ENCODE results near the gene TXNL4B. TPM values are rescaled to one million over a fixed set of nuclear protein-coding genes. Genes with fewer than 3 reads are reported as not detected.

TXNL4B gene
- total and polyA plus RNA-seq, 9 of the 15 experiments (the other 6 are each of a cell fraction or from before 2014, with no cell fraction given): 11.9 to 38.0 (median 22.3) TPM

DNA sequence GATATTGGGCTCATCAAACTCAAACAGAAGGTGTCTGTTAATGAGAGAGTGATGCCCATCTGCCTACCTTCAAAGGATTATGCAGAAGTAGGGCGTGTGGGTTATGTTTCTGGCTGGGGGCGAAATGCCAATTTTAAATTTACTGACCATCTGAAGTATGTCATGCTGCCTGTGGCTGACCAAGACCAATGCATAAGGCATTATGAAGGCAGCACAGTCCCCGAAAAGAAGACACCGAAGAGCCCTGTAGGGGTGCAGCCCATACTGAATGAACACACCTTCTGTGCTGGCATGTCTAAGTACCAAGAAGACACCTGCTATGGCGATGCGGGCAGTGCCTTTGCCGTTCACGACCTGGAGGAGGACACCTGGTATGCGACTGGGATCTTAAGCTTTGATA lies 33.0 kb downstream of the TXNL4B start:
- Histone ChIP-seq H3K4me2 (ENCODE audit: insufficient read depth, low read length) (no peak overlapping the region), H3K27ac (ENCODE audit: extremely low read depth, low read depth, low read length) (no peak overlapping the region), H3K79me2 (ENCODE audit: control insufficient read depth, insufficient read depth, low read length) (no peaks in the 10 kb centered on the region), H2AFZ (ENCODE audit: low read depth, low read length) (no peak overlapping the region), H4K20me1 (replicated peaks; ENCODE audit: control insufficient read depth, insufficient read depth, low read length) (0 out of 2 replicates have a peak, but pooled peaks cover 4% of the 10 kb centered on the region), H3K4me3 (no peak overlapping the region), H3K4me1 (replicated peaks in 1 of 2; ENCODE audit: control insufficient read depth in 2 of 2, insufficient read depth in 2 of 2, low read length in 2 of 2) (no peaks in the 10 kb centered on the region), H3K27me3 (ENCODE audit: control insufficient read depth in 2 of 2, insufficient read depth in 2 of 2, low read length in 2 of 2) (peaks cover 20% of the 10 kb centered on the region in 2 experiments; a peak in 4 of 5 replicates), H3K9me1 (ENCODE audit: control insufficient read depth, insufficient read depth, low read length) (no peaks in the 10 kb centered on the region), H3K36me3 (ENCODE audit: control insufficient read depth, insufficient read depth, low read length) (no peaks in the 10 kb centered on the region), H3K9me3 (replicated peaks; ENCODE audit: control insufficient read depth, insufficient read depth, low read depth, low read length) (no peaks in the 10 kb centered on the region), H3K9ac (ENCODE audit: insufficient read depth in 1 of 2, low read depth in 2 of 2, low read length in 2 of 2) (no peak overlapping the region)
- ATAC-seq (no peak), FAIRE-seq (no peak), DNase-seq (ENCODE audit: extremely low read depth in 1 of 4, low spot score in 3 of 4) (no peak)
- ChIA-PET POLR2A (no interaction called here), CTCF (ENCODE audit: low intra/inter-chr PET ratio) (no interaction called here)
- intact Hi-C loops (cut with micrococcal nuclease): loop anchor here (10.0 kb wide), 1 partner anchor 94 kb away; no protein-coding TSS in a partner anchor
- BruUV-seq (replicated peaks): no TSS peak
- in situ Hi-C loops (cut with MboI): no loop called here
- WGBS (ENCODE audit: insufficient coverage, low coverage, missing lambda C conversion rate): 3% methylated on average over 9 of the region's 9 CpGs
- TF ChIP-seq, protein P1, sequence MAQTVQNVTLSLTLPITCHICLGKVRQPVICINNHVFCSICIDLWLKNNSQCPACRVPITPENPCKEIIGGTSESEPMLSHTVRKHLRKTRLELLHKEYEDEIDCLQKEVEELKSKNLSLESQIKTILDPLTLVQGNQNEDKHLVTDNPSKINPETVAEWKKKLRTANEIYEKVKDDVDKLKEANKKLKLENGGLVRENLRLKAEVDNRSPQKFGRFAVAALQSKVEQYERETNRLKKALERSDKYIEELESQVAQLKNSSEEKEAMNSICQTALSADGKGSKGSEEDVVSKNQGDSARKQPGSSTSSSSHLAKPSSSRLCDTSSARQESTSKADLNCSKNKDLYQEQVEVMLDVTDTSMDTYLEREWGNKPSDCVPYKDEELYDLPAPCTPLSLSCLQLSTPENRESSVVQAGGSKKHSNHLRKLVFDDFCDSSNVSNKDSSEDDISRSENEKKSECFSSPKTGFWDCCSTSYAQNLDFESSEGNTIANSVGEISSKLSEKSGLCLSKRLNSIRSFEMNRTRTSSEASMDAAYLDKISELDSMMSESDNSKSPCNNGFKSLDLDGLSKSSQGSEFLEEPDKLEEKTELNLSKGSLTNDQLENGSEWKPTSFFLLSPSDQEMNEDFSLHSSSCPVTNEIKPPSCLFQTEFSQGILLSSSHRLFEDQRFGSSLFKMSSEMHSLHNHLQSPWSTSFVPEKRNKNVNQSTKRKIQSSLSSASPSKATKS (CRISPR knock-in tag; IDR thresholded peaks at IDR 0.05): no peak
- no peak for TF ChIP-seq CC2D1A (IDR thresholded peaks at IDR 0.05)
- TF ChIP-seq SNIP1 (IDR thresholded peaks at IDR 0.05; ENCODE audit: low read depth): no peak
- TF ChIP-seq GABPB2 (CRISPR knock-in tag; conservative IDR thresholded peaks at IDR 0.05): no peak
- TF ChIP-seq, protein P2, sequence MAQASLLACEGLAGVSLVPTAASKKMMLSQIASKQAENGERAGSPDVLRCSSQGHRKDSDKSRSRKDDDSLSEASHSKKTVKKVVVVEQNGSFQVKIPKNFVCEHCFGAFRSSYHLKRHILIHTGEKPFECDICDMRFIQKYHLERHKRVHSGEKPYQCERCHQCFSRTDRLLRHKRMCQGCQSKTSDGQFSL (CRISPR knock-in tag; IDR thresholded peaks at IDR 0.05): no peak
- TF ChIP-seq, protein P2 (tag; IDR thresholded peaks at IDR 0.05): no peak
- TF ChIP-seq HOXB6 (CRISPR knock-in tag; IDR thresholded peaks at IDR 0.05; ENCODE audit: borderline replicate concordance): no peak
- no peak for TF ChIP-seq RAD21 (CRISPR knock-in tag; conservative IDR thresholded peaks at IDR 0.05 in 1 of 2, IDR thresholded peaks at IDR 0.05 in 1 of 2)
- no peak for TF ChIP-seq HMG20B (CRISPR knock-in tag; IDR thresholded peaks at IDR 0.05)
- no peak for TF ChIP-seq ZNF146 (CRISPR knock-in tag; IDR thresholded peaks at IDR 0.05; ENCODE audit: unreplicated experiment)
- no peak for TF ChIP-seq ZNF507 (tag; conservative IDR thresholded peaks at IDR 0.05)
- no peak for TF ChIP-seq RBM34 (IDR thresholded peaks at IDR 0.05; ENCODE audit: borderline replicate concordance, insufficient read depth, low read length)
- TF ChIP-seq, protein P3, sequence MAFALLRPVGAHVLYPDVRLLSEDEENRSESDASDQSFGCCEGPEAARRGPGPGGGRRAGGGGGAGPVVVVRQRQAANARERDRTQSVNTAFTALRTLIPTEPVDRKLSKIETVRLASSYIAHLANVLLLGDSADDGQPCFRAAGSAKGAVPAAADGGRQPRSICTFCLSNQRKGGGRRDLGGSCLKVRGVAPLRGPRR (CRISPR knock-in tag; IDR thresholded peaks at IDR 0.05): no peak
- TF ChIP-seq, protein P4, sequence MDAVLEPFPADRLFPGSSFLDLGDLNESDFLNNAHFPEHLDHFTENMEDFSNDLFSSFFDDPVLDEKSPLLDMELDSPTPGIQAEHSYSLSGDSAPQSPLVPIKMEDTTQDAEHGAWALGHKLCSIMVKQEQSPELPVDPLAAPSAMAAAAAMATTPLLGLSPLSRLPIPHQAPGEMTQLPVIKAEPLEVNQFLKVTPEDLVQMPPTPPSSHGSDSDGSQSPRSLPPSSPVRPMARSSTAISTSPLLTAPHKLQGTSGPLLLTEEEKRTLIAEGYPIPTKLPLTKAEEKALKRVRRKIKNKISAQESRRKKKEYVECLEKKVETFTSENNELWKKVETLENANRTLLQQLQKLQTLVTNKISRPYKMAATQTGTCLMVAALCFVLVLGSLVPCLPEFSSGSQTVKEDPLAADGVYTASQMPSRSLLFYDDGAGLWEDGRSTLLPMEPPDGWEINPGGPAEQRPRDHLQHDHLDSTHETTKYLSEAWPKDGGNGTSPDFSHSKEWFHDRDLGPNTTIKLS (IDR thresholded peaks at IDR 0.05; ENCODE audit: borderline replicate concordance, low read depth): no peak
- TF ChIP-seq GATA2 (CRISPR knock-in tag; IDR thresholded peaks at IDR 0.05): no peak
- TF ChIP-seq, protein P5, sequence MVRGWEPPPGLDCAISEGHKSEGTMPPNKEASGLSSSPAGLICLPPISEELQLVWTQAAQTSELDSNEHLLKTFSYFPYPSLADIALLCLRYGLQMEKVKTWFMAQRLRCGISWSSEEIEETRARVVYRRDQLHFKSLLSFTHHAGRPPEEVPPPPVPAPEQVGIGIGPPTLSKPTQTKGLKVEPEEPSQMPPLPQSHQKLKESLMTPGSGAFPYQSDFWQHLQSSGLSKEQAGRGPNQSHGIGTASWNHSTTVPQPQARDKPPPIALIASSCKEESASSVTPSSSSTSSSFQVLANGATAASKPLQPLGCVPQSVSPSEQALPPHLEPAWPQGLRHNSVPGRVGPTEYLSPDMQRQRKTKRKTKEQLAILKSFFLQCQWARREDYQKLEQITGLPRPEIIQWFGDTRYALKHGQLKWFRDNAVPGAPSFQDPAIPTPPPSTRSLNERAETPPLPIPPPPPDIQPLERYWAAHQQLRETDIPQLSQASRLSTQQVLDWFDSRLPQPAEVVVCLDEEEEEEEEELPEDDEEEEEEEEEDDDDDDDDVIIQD (CRISPR knock-in tag; IDR thresholded peaks at IDR 0.05): no peak
- no peak for TF ChIP-seq KLF10 (CRISPR knock-in tag; IDR thresholded peaks at IDR 0.05)
